ENCODE data around the gene SLC9A1. TPM values are rescaled to one million over a fixed set of nuclear protein-coding genes. Genes with fewer than 3 reads are reported as not detected.

Gene SLC9A1
- total RNA-seq, 1 experiment from 2014 or later, result 21.7 TPM

Other genes starting within 250 kb of the SLC9A1 start
- gene NR0B2, start 241.2 kb downstream of the SLC9A1 start, total RNA-seq (2021; ENCODE audit: unreplicated experiment), result not detected
- gene NUDC, start 233.4 kb downstream of the SLC9A1 start, total RNA-seq (2021; ENCODE audit: unreplicated experiment), result 119 TPM
- 23.0 TPM for gene KDF1, start 194.7 kb downstream of the SLC9A1 start, total RNA-seq (2021; ENCODE audit: unreplicated experiment)
- 76.9 TPM for gene TRNP1, start 161.4 kb downstream of the SLC9A1 start, total RNA-seq (2021; ENCODE audit: unreplicated experiment)
- 5.7 TPM for gene TENT5B, start 142.3 kb downstream of the SLC9A1 start, total RNA-seq (2021; ENCODE audit: unreplicated experiment)
- gene WDTC1, start 79.5 kb upstream of the SLC9A1 start, total RNA-seq (2021; ENCODE audit: unreplicated experiment), result 26.6 TPM
- 32.8 TPM for gene TMEM222, start 167.0 kb upstream of the SLC9A1 start, total RNA-seq (2021; ENCODE audit: unreplicated experiment)
- gene SYTL1, start 186.9 kb upstream of the SLC9A1 start, total RNA-seq (2021; ENCODE audit: unreplicated experiment), result 75.9 TPM
- gene MAP3K6, start 211.8 kb upstream of the SLC9A1 start, total RNA-seq (2021; ENCODE audit: unreplicated experiment), result 30.2 TPM
- 1.2 TPM for gene FCN3, start 219.7 kb upstream of the SLC9A1 start, total RNA-seq (2021; ENCODE audit: unreplicated experiment)
- gene CD164L2, start 228.2 kb upstream of the SLC9A1 start, total RNA-seq (2021; ENCODE audit: unreplicated experiment), result 11.6 TPM
- gene GPR3, start 237.5 kb upstream of the SLC9A1 start, total RNA-seq (2021; ENCODE audit: unreplicated experiment), result 2.8 TPM